ENCODE data around the gene PPFIBP1.
A peak's percentile ranks its signal among the peaks of the same experiment; 100 is the strongest.

The PPFIBP1 gene

DNA sequence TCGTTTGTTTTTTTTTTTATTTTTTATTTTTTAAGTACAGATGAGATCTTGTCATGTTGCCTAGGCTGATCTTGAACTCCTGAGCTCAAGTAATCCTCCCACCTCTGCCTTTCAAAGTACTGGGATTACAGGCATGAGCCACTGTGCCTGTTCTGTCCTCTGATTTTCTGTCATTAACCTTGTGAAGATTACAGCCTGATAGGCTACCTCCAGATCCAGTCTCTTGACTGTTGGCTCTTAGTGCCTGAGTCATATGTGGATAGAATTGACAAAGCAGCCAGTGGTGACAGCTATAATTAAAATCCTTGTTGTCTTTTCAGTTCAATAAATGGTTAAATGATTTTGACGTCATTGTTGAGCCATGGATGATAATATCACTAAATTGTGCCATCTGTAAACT lies 151.0 kb downstream of the PPFIBP1 start:
- no peak for DNase-seq

DNA sequence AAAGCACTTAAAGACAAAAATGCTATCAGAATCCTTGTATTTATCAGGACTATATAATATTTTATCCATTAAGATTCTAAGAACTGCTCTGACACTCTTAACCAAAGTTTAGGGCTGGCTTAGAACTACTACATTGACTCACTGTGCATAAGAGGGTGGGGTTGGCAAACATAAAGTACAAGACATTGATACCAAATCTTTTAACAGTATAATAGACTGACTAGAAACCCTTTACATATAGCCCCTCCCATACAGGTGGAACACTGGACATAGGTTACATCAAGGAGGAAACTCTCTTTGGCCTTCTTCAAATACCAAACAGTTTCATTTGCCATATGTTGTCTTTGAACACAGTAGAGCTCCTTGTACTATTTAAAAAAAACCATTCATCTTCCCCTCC lies 156.6 kb downstream of the PPFIBP1 start:
- no peak for DNase-seq

DNA sequence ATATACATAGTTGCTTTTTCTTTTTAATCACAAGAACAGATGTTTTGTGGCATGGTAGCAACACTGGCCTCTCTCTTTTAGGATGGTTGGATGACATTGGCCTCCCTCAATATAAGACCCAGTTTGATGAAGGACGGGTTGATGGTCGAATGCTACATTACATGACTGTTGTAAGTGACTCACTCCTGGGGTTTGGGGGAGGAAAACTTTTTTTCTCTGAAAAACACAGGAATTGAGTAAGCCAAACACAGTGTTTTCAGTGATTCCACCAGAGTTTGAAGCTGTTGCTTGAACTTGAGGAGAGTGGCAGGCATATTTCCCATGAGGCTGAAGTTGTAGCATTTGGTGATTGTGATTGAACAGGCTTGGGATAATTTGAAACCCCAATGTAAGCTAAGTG lies 158.5 kb downstream of the PPFIBP1 start:
- no peak for DNase-seq

DNA sequence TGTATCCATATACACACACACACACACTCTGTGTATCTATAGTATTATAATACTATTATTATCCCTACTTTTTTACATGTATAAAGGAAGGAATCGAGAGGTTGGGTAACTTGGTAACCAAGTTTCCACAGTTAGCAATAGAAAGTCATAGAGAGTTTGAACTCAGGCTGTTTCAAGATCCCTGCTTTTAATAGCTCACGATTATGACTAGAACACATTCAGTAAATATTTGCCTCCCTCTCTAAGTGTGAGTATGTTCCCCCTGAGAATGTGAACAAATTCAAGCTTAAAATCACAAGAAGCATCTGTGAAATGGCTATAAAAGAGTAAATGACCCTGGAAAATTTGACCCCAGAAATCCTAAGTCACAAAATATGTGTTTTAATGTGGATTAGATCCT lies 161.3 kb downstream of the PPFIBP1 start:
- DNase-seq = no peak

DNA sequence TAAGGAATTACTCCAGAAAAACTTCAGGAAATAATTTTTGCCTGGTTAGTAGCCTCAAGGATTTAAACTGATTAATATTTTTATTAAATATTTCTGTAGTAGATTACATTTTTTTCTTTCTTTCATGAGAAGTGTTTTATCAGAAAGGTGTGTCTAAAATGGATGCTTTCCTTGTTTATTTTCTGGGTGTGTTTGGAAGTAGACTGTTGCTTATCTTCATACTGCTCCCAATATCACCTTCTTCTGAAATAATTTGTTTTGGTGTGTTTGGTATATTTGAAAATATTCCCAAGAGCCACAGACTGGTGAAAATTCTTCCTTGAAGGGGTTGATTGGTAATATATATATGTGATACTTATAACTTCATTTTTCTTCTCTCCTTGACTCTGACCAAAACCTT lies 162.1 kb downstream of the PPFIBP1 start:
- no peak for DNase-seq

DNA sequence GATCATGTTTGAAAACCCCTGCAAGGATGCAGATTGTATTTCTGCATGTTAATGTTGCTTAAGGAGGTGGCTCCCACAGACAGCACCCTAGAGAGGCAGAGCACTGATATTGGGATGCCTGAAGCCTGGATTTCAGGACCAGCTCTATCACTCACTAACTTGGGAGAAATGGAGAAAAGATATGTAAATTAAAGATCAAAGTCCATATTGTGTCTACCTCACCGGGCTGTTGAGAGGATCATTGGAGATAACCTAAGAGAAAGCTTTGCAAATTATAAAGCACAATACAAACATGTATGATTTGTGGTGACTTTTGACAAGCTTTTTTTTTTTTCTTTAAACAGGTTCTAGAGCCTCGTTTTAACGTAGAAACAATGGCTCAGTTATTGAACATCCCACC lies 164.7 kb downstream of the PPFIBP1 start:
- no peak for DNase-seq

DNA sequence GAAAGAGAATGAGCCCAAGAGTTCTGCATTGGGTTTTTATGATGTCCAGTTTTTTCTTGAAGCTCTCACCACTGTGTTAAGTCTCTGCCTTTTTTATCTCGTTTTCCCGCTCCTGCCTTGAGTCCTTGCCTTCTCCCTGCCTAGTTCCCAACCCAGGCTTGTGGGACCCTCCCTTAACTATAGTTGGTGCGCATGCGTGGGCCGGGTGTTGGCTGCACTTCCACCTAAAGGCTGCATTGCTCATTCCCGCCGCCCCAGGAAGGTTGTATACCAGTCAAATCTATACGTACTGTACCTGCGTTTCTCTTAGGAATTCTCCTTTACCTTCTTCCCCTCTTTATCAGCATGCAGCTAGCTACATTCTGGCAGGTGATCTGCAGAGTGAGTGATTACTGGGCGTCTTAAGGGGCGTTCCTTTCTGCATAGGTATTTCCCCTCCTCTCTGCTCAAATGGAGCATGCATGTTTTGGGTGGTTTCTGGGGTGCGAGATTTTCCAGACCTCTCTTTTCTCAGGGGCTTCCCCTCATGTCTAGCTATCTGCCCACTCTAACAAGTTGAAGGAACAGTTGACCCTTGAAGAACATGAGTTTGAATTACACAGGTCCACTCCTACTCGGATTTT lies 165.7 kb downstream of the PPFIBP1 start:
- DNase-seq = no peak

DNA sequence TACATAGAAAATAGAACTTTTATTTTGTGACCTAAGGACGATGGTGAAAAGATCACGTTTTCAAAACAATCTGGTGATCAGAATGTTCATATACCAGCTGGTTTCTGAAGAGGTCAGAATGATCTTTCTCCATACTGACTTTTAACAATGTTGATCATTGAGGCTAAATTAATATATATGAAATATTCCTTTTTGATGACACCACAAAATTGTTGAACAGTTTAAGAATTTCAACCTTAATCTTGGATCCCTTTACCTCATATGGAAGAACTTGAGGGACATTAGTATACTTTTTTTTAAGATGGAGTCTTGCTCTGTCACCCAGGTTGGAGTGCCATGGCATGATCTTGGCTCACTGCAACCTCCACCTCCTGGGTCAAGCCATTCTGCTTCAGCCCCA lies 169.4 kb downstream of the PPFIBP1 start:
- DNase-seq = no peak

DNA sequence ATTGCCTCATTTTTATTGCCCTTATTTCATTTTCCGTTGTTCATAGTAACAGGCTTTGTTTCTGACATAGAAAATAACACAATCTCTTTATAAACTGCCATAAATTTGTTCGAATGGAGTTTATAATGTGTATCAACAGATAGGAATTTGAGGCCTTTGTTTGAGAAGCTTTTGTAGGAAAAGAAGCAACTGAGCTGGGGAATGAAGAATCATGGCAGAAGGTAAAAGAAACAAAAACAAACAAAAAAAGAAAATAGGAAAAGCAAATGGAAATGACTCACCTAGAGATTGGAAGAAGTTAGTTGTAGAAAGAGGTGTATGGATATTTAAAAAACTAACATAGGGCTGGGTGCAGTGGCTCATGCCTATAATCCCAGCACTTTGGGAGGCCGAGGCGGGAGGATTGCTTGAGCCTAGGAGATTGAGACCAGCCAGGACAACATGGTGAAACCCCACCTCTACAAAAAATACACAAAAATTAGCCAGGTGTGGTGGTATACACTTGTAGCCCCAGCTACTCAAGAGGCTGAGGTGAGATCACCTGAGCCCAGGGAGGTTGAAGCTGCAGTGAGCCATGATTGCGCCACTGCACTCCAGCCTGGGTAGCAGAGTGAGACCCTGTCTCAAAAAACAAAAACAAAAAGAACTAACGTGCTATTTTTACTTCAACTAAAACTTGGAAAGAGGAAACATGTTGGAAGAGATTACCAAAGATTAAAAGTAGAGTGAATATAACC lies 171.7 kb downstream of the PPFIBP1 start:
- no peak for DNase-seq

DNA sequence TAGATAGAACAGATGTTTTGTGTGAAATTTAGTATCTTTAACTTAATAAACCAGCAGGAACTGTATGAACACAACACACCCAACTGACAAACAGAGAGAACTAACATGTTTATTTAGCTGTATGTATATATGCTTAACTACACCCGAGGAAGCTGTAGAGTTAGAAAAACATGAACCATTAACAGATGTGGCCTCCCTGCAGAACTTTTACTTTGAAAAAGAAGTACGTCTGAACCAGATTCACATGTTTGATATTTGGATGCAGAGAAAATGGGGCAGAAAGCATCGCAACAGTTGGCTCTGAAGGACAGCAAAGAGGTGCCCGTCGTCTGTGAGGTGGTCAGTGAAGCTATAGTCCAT lies 172.3 kb downstream of the PPFIBP1 start, which contains the start of gene REP15:
REP15 (plus strand) TSS at position 155 of the 360 bp plus-strand sequence; CDS start at position 271, 116 bp downstream.
- DNase-seq = no peak

DNA sequence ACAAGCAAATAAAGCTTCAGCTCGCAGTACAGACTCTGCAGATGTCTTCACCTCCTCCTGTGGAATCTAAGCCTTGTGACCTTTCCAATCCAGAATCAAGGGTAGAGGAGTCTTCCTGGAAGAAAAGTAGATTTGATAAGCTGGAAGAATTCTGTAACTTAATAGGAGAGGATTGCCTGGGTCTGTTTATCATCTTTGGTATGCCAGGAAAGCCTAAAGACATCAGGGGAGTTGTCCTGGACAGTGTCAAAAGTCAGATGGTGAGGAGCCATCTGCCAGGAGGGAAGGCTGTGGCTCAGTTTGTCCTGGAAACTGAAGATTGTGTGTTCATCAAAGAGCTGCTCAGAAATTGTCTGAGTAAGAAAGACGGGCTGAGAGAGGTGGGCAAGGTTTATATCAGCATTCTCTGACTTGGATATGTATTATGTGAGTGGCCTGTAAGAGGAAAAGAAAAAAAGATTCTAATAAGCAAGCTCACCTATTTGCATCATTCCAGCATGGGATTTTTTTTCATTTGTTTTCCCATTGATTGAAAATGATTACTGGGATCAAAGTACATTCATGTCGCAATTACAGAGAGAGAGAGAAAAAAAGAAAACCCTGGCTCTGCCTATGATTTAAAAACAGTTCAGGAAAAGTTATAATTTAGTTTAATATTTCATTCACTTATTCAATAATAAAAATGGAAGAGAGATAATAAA lies 173.0 kb downstream of the PPFIBP1 start:
- no peak for DNase-seq

DNA sequence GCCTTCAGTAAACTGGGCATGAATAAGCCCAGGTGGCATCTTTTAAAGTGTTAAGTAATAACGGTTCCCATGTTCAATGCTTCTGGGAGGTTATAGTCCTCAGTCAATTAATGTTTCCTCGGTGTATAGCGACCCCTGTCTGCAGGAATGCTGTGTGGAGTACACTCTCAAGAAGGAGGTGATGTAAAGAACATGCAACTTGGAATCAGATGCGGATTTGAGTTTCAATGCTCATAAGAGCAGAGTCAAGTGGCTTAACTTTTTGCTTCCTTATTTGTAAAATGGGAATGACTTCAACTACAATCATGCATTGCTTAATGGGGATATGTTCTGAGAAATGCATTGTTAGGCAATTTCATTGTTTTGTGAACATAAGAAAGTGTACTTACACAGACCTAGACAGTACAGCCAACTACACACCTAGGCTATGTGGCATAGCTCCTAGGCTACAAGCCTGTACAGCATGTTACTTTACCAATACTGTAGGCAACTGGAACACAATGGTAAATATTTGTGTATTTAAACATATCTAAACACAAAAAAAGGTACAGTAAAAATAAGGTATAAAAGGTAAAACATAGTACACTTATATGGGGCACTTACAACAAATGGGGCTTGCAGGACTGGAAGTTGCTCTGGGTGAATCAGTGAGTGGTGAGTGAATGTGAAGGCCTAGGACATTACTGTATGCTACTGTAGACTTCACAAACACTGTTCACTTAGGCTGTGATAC lies 179.9 kb downstream of the PPFIBP1 start:
- DNase-seq = peak; percentile 36 to 69

DNA sequence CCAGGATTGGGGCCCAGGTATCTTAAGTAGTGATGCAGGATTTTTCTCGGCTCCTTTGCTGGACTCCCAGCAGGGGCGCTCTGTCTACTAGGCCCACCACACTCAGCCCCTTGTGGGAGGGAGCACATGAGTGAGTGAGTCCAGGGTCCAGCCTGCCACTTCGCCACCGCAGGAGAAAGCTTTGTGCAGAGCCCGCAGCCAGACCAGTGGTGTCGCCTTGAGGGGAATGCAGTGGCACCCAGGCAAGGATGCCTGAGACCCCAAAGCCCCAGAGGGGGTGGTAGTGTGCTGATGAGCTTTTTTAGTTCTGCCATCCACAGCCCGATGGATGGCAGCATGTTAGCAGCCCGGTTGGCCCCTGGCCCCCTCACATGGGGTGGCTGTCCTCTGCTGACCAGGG lies 181.3 kb downstream of the PPFIBP1 start:
- no peak for DNase-seq

DNA sequence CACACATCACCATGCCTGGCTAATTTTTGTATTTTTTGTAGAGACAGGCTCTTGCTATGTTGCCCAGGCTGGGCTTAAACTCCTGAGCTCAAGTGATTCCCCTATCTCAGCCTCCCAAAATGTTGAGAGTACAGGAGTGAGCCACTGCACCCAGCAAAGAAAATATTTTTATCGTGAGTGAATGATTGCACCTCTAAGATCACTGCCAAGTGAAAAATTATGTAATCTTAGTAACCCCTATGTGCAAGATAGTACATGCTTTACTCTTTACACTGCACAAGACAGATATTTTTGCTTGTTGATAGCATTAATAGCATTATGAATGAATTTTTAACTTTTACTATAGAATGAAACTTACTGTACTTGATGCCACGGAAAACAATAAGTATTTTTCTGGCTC lies 183.2 kb downstream of the PPFIBP1 start:
- DNase-seq = no peak

DNA sequence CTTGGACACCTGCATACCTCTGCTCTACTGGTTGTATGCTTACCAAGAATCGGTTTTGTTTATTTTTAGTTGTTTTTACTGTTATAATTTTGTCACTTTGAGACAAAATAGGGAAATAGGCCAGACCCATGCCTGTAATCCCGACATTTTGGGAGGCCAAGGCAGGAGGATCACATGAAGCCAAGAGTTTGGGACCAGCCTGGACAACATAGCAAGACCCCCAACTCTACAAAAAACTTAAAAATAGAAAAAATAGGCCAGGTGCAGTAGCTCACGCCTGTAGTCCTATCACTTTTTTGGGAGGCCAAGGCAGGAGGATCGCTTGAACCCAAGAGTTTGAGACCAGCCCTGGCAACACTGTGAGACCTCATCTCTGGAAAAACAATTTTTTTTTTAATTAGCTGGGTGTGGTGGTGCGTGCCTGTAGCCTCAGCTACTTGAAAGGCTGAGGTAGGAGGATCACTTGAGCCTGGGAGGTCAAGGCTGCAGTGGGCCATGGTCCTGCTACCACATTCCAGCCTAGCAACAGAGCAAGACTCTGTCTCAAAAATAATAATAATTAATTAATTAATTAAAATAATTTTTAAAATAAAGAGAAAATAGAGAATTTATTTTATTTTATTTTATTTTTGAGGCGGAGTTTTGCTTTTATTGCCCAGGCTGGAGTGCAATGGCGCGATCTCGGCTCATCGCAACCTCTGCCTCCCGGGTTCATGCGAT lies 185.4 kb downstream of the PPFIBP1 start:
- no peak for DNase-seq

DNA sequence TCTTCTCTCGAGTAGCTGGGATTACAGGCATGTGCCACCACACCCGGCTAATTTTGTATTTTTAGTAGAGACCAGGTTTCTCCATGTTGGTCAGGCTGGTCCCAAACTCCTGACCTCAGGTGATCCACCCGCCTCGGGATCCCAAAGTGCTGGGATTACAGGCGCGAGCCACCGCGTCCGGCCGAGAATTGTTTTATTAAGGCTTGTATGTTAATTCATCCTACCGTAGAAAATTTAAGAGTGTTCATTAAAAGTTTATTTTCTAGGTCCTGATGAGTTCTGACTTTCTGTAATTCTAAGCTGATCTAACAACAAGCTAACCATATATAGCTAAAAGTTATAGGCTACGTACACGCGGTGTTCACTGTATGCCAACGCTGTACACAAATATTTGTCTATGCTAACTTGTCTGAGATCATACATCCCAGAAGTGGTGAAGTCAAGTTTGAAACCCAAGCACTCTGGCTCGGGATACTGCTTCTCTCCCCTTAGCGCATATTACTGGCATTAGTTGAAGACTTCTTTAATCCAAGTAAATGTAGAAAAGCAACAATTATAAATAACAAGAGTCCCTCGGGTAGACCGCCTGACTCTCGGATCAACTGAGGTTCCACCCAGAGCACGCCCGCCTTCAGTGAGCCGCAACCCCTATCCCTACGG lies 186.1 kb downstream of the PPFIBP1 start:
- DNase-seq = peak in 1 of 2 experiments; percentile 31

DNA sequence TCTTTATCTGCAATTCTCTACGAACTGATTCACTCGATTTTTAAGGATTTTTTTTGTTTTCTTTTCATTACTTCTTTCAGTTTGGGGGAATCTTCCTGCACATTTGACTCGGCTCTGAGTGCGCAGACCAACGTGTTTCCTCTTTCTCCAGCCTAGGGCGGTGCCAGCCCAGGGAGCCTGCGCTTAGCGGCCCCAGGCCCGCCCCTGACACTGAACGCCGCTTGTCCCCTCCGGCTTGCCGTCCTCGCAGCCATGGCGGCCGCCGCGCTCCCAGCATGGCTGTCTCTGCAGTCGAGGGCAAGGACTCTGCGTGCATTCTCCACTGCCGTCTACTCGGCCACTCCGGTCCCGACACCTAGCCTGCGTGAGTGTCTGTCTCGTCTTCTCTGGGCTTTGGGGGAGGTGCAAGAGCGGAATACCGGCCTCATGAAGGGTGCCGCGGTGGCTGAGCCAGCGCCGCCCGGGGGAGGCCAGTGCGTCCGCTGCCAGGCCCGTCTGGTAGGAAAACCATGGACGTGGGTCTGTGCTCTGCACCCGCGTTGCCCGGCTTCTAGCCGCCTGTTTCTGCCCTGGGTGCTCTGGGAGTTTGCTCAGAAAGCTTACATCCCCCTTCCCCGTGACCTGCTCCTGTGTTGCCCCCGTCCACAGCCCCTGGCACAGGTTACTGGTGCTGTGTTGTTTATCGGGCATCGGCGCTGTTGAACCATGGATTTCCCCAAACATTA lies 186.7 kb downstream of the PPFIBP1 start, which contains the start of gene MRPS35:
MRPS35 (plus strand) TSS at position 241 of the 725 bp plus-strand sequence; CDS start at position 253, 12 bp downstream.
- peak; percentile 62 to 77 for DNase-seq

DNA sequence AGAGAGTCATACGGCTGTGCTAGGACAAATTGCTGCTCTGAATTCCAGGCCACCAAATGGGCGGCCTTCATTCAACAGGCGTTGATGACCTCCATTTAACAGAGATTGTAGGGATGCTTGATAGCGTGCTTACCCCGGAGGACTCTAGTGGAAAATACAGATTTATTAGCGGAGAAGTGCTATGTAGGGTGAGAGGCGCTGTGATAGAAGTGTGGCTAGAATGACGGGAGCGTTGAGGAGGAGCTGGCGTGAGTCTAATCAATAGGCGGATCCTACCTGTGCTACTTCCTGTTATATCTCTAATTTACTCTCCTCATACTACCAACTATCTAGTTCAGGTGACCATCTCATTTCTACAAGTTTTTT lies 187.3 kb downstream of the PPFIBP1 start:
- DNase-seq = peak in 1 of 2 experiments; percentile 43

DNA sequence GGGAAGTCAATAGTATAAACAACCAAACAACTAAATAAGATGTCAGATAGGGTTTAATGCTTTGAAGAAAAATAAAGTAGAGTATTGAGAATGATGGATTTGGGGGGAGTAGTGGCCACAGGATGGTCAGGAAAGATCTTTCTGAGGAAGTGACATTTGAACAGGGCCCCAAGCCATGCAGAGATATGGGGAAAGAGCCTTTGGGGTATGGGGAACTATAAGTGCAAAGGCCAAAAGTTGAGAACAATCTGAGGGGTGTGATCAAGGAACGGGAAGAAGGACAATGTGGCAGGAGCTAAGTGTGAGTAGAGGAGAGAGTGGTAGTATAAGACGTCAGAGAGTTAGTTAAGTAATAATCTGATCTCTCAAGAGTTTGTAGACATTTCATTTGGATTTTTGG lies 188.0 kb downstream of the PPFIBP1 start:
- no peak for DNase-seq

DNA sequence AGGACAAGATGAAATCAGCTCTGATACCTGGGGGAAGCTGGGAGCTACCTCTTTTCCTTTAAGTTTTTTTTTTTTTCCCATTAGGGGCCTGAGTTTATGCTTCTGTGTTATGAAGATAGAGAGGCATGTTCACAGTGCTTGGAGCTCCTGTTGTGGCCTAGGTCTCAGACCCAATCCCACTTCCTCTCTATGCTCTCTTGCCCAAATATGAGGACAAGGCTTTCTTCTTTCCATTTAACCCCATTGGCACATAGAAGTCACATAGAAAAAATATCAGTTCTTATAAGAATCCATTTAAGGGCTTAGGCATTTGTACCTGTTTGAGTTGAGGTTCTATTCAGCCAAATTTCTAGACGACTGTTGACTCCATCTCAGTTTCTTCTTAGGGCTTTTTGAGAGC lies 199.2 kb downstream of the PPFIBP1 start:
- no peak for DNase-seq

DNA sequence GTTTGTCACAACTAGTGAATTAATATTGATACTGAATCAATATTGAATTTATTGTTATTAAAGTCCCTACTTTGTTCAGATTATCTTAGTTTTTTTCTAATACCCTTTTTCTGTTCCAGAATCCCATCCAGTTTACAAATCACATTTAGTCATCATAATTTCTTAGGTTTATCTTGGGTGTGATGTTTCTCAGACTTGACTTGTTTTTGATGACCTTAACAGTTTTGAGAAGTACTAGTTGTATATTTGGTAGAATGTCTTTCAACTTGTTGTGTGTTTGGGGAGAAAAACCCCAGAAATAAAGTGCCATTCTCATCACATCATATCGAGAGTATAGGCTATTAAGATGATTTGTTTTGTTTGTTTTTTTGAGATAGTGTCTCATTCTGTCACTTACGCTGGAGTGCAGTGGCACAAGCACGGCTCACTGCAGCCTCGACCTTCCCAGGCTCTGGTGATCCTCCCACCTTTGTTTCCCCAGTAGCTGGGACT lies 206.1 kb downstream of the PPFIBP1 start:
- no peak for DNase-seq
